ENCODE results near the gene FHAD1.

Gene FHAD1

DNA sequence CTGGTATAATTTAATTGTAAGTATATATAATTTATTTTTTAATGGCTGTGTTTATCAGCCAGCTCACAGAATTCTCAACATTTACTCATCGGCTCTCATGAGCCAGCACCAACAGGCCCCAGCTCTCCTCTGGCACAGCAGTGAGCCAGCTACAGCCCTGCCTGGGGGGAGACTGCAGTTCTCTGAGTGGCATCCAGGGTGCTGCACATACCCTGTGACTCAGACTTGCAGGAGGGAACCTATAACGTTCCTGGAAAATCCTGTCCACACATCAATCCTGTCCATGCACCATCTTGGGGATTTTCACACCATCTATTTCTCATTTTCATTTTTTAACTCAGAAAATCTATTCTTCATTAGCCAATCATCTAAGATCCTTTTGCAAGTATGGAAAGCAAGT is 36.5 kb downstream of the FHAD1 start:
- TF ChIP-seq, protein P1, sequence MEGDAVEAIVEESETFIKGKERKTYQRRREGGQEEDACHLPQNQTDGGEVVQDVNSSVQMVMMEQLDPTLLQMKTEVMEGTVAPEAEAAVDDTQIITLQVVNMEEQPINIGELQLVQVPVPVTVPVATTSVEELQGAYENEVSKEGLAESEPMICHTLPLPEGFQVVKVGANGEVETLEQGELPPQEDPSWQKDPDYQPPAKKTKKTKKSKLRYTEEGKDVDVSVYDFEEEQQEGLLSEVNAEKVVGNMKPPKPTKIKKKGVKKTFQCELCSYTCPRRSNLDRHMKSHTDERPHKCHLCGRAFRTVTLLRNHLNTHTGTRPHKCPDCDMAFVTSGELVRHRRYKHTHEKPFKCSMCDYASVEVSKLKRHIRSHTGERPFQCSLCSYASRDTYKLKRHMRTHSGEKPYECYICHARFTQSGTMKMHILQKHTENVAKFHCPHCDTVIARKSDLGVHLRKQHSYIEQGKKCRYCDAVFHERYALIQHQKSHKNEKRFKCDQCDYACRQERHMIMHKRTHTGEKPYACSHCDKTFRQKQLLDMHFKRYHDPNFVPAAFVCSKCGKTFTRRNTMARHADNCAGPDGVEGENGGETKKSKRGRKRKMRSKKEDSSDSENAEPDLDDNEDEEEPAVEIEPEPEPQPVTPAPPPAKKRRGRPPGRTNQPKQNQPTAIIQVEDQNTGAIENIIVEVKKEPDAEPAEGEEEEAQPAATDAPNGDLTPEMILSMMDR (IDR thresholded peaks at IDR 0.05) = no peak

DNA sequence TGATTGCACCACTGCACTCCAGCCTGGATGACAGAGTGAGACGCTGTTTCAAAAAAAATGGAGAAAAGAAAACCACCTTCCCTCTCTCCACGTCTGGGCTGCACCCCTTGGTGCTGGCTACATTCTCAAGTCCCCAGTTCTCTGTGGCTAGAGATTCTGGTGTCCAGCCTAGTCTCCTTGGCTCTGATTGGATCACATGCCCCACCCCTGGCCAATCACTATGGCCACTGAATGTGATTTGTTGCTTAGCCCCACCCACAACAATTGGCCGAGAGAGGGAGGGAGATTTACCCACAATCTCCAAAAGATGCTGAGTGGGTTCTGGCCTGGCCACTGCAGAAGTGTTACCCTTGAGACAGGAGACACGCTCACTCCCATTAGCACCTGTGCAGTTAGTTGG is 39.4 kb downstream of the FHAD1 start:
- TF ChIP-seq, protein P1 (IDR thresholded peaks at IDR 0.05) = no peak

DNA sequence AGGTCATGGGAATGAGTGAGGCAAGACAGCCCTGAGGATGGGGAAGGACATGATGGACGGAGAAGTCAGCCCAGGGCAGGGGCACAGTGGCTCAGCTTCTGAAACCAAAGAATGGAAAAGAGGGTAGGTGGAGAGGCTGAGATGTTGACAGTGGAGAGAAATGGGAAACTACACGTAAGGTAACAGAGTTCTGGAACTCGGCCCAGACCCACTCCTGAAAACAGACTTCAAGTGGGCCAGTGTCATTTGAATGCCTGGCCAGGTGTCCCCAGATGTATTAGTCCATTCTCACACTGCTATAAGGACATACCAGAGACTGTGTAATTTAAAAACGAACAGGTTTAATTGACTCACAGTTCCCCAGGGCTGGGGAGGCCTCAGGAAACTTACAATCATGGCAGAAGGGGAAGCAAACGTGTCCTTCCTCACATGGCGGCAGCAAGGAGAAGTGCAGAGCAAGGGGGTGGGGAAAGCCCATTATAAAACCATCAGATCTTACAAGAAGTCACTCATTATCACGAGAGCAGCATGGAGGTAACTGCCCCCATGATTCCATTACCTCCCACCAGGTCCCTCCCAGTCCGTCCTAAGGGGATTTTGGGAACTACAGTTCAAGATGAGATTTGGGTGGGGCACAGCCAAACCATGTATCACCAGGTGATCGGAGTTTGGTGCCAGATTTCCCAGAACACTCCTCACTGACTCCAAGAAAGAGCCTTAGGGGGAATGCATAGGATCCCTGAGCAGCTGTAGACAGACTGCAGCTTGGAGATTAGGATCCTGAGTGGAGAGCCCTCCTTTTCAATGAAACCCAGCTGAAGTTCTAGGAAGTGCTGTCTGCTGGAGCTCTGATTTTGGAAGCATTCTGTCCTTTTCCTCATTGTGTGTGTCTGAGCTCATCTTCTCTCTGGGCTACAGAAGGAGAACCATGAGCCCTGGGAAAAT is 40.3 kb downstream of the FHAD1 start:
- TF ChIP-seq, protein P1 (IDR thresholded peaks at IDR 0.05) = no peak

DNA sequence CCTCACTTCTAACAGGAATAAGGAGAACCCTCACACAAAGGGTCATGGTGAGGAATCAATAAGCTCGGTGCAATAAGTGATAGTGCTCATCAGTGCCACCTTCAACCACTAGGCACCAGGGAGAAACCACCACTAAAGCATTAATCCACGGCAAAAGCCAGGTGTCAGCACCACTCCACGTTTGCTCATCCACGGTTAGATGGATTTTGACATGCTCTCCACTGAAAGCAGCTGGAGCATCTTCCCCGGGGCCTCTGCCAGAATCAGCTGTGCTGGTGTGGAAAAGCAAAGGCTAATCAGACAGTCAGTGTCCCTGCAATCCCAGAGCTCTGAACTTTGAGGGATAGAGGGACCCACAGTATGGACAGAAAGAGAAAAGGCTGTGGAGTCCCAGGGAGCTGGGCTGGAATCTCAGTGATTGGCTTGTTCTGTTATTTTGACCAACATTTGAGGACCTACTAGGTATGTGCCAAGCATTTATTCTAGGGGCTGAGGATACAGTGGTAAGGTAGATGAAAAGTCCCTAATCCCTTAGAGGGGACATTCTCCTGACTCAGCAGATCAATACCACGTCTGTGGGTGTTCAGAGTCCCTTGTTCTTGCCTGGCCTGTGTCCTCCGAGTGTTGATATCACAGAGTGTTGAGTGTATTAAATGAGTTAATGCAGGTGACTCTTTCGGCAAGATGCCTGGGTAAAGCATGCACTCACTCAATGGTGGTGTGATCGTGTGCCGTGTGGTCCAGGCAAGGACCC is 41.3 kb downstream of the FHAD1 start:
- TF ChIP-seq, protein P1 (IDR thresholded peaks at IDR 0.05) = no peak

DNA sequence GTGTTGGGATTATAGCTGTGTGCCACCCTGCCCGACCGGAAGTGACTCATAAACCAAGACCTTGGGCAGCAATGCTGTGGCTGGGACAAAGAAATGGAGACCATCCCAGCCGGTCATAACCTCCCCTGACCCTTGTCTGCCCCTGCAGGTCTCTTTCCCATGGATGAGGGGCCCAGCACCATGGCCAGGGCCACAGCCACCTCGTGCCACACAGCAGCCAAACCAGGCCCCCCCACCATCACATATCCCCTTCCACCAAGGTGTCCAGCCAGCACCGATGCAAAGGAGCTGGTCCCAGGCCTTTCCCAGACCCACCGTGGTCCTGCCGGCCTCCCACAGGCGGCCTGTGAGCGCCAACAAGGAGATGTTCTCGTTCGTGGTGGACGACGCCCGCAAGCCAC is 42.2 kb downstream of the FHAD1 start:
- TF ChIP-seq, protein P1 (IDR thresholded peaks at IDR 0.05) = no peak

DNA sequence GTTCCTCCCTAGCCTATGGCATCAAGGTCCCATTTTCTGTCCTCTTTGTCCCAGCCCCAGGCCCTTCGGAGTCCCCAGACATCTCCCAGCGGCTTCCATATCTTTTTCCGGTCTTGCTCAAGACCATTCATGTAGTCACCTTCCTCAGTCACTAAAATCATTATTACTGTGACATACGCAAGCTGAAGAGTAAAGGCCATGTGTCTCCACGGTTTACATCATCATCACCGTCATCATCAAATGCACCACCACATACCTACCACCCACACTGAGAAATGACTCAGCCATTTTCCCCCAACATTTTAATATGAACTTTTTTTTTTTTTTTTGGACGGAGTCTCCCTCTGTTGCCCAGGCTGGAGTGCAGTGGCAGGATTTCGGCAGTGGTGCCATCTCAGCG is 43.4 kb downstream of the FHAD1 start:
- TF ChIP-seq, protein P1 (IDR thresholded peaks at IDR 0.05) = no peak

DNA sequence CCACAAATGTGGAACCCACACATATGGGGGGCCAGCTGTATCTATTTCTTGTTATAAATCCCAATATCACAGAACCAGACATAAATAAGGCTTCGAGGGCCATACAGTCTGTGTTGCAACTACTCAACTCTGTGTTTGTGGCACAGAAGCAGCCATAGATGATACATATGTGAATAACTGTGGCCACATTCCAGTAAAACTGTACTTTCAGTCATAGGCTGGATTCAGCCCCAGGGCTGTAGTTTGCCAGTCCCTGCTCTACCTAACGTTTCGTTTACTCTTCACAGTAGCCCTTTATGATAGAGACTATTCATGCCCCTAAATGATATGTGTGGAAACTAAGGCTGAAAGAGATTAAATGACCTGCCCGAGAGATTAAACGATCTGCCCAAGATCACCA is 48.7 kb downstream of the FHAD1 start:
- TF ChIP-seq, protein P1 (IDR thresholded peaks at IDR 0.05) = no peak

Data from LNCAP (cell line).